ENCODE data around the gene NDOR1. TPM values are rescaled to one million over a fixed set of nuclear protein-coding genes. Genes with fewer than 3 reads are reported as not detected.

NDOR1 gene
- total and polyA plus RNA-seq, 2 of the 8 experiments (the other 6 are each of a cell fraction or from before 2014, with no cell fraction given) = 25.7 to 32.3 TPM

DNA sequence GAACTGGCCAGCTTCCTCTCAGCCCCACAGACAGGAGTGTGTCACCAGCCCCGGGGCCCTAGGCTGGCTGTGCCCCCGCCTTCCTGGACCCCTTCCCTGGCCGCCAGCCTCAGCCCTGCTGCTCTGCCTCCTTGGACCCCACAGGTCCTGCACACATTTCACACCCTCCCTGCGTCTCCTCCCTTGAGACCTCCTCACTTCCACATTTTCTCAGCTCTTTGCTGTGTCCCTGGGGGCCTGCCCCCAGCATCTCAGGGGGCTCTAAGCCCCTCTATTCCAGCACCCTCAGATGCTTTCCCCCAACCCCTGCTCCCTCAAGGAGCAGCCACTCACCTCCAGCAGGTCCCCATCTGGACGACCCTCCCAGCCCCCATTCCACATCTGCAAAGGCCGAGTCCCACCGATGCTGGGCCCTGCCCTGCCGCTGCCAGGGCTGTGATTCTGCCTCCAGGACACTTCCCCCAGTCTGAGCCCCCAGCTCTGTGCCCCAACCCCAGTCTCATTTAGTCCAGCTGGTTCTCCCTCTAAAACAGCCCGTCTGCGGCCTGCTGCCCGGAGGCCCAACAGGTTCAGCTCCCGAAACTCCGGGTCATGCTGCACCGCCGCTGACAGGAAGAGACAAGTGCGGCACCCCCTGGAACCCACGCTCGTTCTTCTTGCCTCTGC is 29.4 kb downstream of the NDOR1 start:
- Histone ChIP-seq H2AFZ (ENCODE audit: low read length) (no peak overlapping the region), H3K79me1 (ENCODE audit: low read depth, low read length) (no peaks in the 10 kb centered on the region), H3K14ac (ENCODE audit: insufficient read length) (no peak overlapping the region), H3K36me3 (ENCODE audit: control insufficient read depth in 2 of 4, insufficient read depth in 4 of 4, low read length in 3 of 4) (no peaks in the 10 kb centered on the region), H3K27me3 (replicated peaks in 1 of 4; ENCODE audit: control insufficient read depth in 3 of 4, extremely low read depth in 1 of 4, insufficient read depth in 3 of 4, low read length in 3 of 4) (no peaks in the 10 kb centered on the region), H3K23me2 (ENCODE audit: low read depth, low read length) (no peaks in the 10 kb centered on the region), H2AK5ac (ENCODE audit: low read depth, low read length) (no peak overlapping the region), H3K79me2 (ENCODE audit: control insufficient read depth in 1 of 2, insufficient read depth in 2 of 2, low read length in 2 of 2) (peaks cover 0 to 7% of the 10 kb centered on the region in 2 experiments; a peak in 1 of 4 replicates), H2BK5ac (ENCODE audit: low read depth, low read length) (no peak overlapping the region), H4K91ac (replicated peaks; ENCODE audit: insufficient read length, low read length) (peak overlapping the region; percentile 54), H2BK12ac (ENCODE audit: low read depth, low read length) (no peak overlapping the region), H2BK120ac (replicated peaks; ENCODE audit: low read depth, low read length) (no peak overlapping the region), H2BK15ac (ENCODE audit: low read length) (no peak overlapping the region), H3K9me3 (ENCODE audit: insufficient read depth in 2 of 2, low read depth in 1 of 2, low read length in 1 of 2) (no peaks in the 10 kb centered on the region), H4K8ac (ENCODE audit: extremely low read depth, insufficient read depth, low read length) (no peak overlapping the region), H3K23ac (ENCODE audit: insufficient read length) (no peak overlapping the region), H3K18ac (ENCODE audit: extremely low read depth, low read length) (no peak overlapping the region), H3K27ac (ENCODE audit: low read depth, low read length) (no peak overlapping the region), H3K4me2 (ENCODE audit: insufficient read depth in 1 of 2, low read depth in 2 of 2, low read length in 2 of 2) (no peak overlapping the region), H3K4me3 (ENCODE audit: extremely low read depth in 1 of 4, insufficient read depth in 2 of 4, low read depth in 3 of 4, low read length in 4 of 4) (no peak overlapping the region), H4K5ac (ENCODE audit: insufficient read length, low read depth, low read length) (no peak overlapping the region), H2BK20ac (ENCODE audit: low read length) (no peak overlapping the region), H3K56ac (replicated peaks; ENCODE audit: insufficient read length, low read depth, low read length) (no peak overlapping the region), H3K9ac (replicated peaks in 1 of 4; ENCODE audit: extremely low read depth in 1 of 4, low read depth in 3 of 4, low read length in 3 of 4) (no peak overlapping the region), H3K4ac (replicated peaks; ENCODE audit: insufficient read length, low read depth, low read length) (no peak overlapping the region), H3K4me1 (replicated peaks in 1 of 4; ENCODE audit: control insufficient read depth in 3 of 4, insufficient read depth in 4 of 4, low read length in 3 of 4) (peaks cover 0 to 12% (median 8%) of the 10 kb centered on the region in 4 experiments; a peak in 6 of 7 replicates), H4K20me1 (replicated peaks in 1 of 2; ENCODE audit: control insufficient read depth in 1 of 2, insufficient read depth in 2 of 2, low read length in 2 of 2) (peaks cover 6 to 8% of the 10 kb centered on the region in 2 experiments)
- POLR2A ChIA-PET (ENCODE audit: partially characterized antibody) = interaction anchor here (1.0 to 69.9 kb wide), 3 partner anchors 0 to 72 kb away, joined by 3 to 1462 read pairs (median 1462); partner anchors contain the start of genes CYSRT1, NDOR1, NELFB and RNF208
- DNase-seq (ENCODE audit: low read depth in 1 of 2, low spot score in 2 of 2) (no peak), FAIRE-seq (no peak)
- WGBS, 2 experiments (ENCODE audit: extremely low coverage in 1 of 2, insufficient coverage in 1 of 2, insufficient read length in 1 of 2, insufficient replicate concordance in 2 of 2, low coverage in 1 of 2, low lambda C conversion rate in 2 of 2, missing lambda C conversion rate in 1 of 2) = 84% methylated on average over 17 of the region's 18 CpGs; no CpG with 5 or more reads in 1 of the 2 experiments
- CTCF ChIA-PET (ENCODE audit: partially characterized antibody) = interaction anchor here (0.6 to 20.2 kb wide), 20 partner anchors 9 to 412 kb away, joined by 3 to 204 read pairs (median 5); partner anchors contain the start of genes ANAPC2, CYSRT1, LRRC26 and NDOR1
- TF ChIP-seq RAD21 (IDR thresholded peaks at IDR 0.05 in 1 of 2, conservative IDR thresholded peaks at IDR 0.05 in 1 of 2; ENCODE audit: low read depth in 2 of 2, low read length in 2 of 2) (no peak), HDAC6 (IDR thresholded peaks at IDR 0.05; ENCODE audit: low read depth, low read length) (no peak), KDM5A (IDR thresholded peaks at IDR 0.05; ENCODE audit: low read length) (no peak), NANOG (IDR thresholded peaks at IDR 0.05; ENCODE audit: insufficient read depth, low read depth, low read length, poor library complexity, severe bottlenecking) (no peak), TCF12 (IDR thresholded peaks at IDR 0.05; ENCODE audit: low read depth, low read length) (no peak), CTBP2 (IDR thresholded peaks at IDR 0.05; ENCODE audit: borderline replicate concordance, insufficient read depth, insufficient read length, low read length) (no peak), CBX5 (IDR thresholded peaks at IDR 0.05; ENCODE audit: low read depth, low read length) (no peak), JUN (IDR thresholded peaks at IDR 0.05; ENCODE audit: low read depth, low read length) (no peak)
- TF ChIP-seq, protein P1, sequence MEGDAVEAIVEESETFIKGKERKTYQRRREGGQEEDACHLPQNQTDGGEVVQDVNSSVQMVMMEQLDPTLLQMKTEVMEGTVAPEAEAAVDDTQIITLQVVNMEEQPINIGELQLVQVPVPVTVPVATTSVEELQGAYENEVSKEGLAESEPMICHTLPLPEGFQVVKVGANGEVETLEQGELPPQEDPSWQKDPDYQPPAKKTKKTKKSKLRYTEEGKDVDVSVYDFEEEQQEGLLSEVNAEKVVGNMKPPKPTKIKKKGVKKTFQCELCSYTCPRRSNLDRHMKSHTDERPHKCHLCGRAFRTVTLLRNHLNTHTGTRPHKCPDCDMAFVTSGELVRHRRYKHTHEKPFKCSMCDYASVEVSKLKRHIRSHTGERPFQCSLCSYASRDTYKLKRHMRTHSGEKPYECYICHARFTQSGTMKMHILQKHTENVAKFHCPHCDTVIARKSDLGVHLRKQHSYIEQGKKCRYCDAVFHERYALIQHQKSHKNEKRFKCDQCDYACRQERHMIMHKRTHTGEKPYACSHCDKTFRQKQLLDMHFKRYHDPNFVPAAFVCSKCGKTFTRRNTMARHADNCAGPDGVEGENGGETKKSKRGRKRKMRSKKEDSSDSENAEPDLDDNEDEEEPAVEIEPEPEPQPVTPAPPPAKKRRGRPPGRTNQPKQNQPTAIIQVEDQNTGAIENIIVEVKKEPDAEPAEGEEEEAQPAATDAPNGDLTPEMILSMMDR (IDR thresholded peaks at IDR 0.05; ENCODE audit: control extremely low read depth in 1 of 3, insufficient read depth in 1 of 3, low read depth in 1 of 3, low read length in 3 of 3) = no peak

Measured in H1 (cell line).